ENCODE data around the gene SCN5A. TPM values are rescaled to one million over a fixed set of nuclear protein-coding genes. Genes with fewer than 3 reads are reported as not detected.

SCN5A gene
- total and polyA plus RNA-seq, 3 donors from 2014 or later: 0.63 to 0.99 (median 0.73) TPM

- 8 to 14% methylated on average over 5 of the region's 5 CpGs for WGBS, 2 donors
- no peaks in the 10 kb centered on the region for H3K9me3 ChIP-seq
- H3K27ac ChIP-seq: no peak overlapping the region
- H3K36me3 ChIP-seq (ENCODE audit: low read depth, missing control alignments): no peaks in the 10 kb centered on the region
- intact Hi-C loops (cut with DNase I; ENCODE audit: low total_unique reads): loop anchor here (10.0 kb wide), 1 partner anchor 133 kb away; no protein-coding TSS in a partner anchor
- H3K27me3 ChIP-seq: no peaks in the 10 kb centered on the region
- H3K4me1 ChIP-seq: no peaks in the 10 kb centered on the region
- peak; percentile 85 for DNase-seq
- TF ChIP-seq POLR2A (IDR thresholded peaks at IDR 0.05) (no peak), CTCF (IDR thresholded peaks at IDR 0.05) (peak; percentile 78 to 96 (median 90))
- H3K4me3 ChIP-seq: no peak overlapping the region
Measured at GRCh38 chr3:38521391-38521987, 128.0 kb downstream of the SCN5A start.

- no peak overlapping the region for H3K27ac ChIP-seq
- intact Hi-C loops (cut with DNase I; ENCODE audit: low total_unique reads): loop anchor here (10.0 kb wide), 1 partner anchor 135 kb away; no protein-coding TSS in a partner anchor
- no peak overlapping the region for H3K4me3 ChIP-seq
- 60 to 68% methylated on average over 5 of the region's 5 CpGs for WGBS, 2 donors
- no peaks in the 10 kb centered on the region for H3K36me3 ChIP-seq (ENCODE audit: low read depth, missing control alignments)
- H3K4me1 ChIP-seq: no peaks in the 10 kb centered on the region
- no peak for TF ChIP-seq CTCF (IDR thresholded peaks at IDR 0.05)
- no peak for TF ChIP-seq POLR2A (IDR thresholded peaks at IDR 0.05)
- no peaks in the 10 kb centered on the region for H3K27me3 ChIP-seq
- DNase-seq: no peak
- no peaks in the 10 kb centered on the region for H3K9me3 ChIP-seq
Measured at GRCh38 chr3:38519651-38520050, 129.8 kb downstream of the SCN5A start.

- 88 to 89% methylated on average over 1 of the region's 1 CpG for WGBS, 2 donors
- no peaks in the 10 kb centered on the region for H3K4me1 ChIP-seq
- no peaks in the 10 kb centered on the region for H3K36me3 ChIP-seq (ENCODE audit: low read depth, missing control alignments)
- no peak for TF ChIP-seq POLR2A (IDR thresholded peaks at IDR 0.05)
- TF ChIP-seq CTCF (IDR thresholded peaks at IDR 0.05): no peak
- intact Hi-C loops (cut with DNase I; ENCODE audit: low total_unique reads): no loop called here
- no peak for DNase-seq
- H3K27me3 ChIP-seq: no peaks in the 10 kb centered on the region
- no peaks in the 10 kb centered on the region for H3K9me3 ChIP-seq
- no peak overlapping the region for H3K4me3 ChIP-seq
- H3K27ac ChIP-seq: no peak overlapping the region
Measured at GRCh38 chr3:38519000-38519399, 130.5 kb downstream of the SCN5A start.

- 46 to 100% methylated on average over 1 of the region's 1 CpG for WGBS, 2 donors
- DNase-seq: no peak
- no peaks in the 10 kb centered on the region for H3K36me3 ChIP-seq (ENCODE audit: low read depth, missing control alignments)
- intact Hi-C loops (cut with DNase I; ENCODE audit: low total_unique reads): no loop called here
- no peaks in the 10 kb centered on the region for H3K9me3 ChIP-seq
- no peak overlapping the region for H3K27ac ChIP-seq
- no peak overlapping the region for H3K4me3 ChIP-seq
- no peaks in the 10 kb centered on the region for H3K27me3 ChIP-seq
- no peak for TF ChIP-seq POLR2A (IDR thresholded peaks at IDR 0.05)
- TF ChIP-seq CTCF (IDR thresholded peaks at IDR 0.05): no peak
- H3K4me1 ChIP-seq: no peaks in the 10 kb centered on the region
Measured at GRCh38 chr3:38516669-38517068, 132.8 kb downstream of the SCN5A start.

GRCh38 chr3:38515367-38515766, 134.1 kb downstream of the SCN5A start:
- WGBS, 2 donors: 86 to 96% methylated on average over 3 to 7 of the region's 7 CpGs

More at GRCh38 chr3:38515367-38515766, 134.1 kb downstream of the SCN5A start:
- Histone ChIP-seq H3K27me3 (no peaks in the 10 kb centered on the region), H3K4me3 (no peak overlapping the region), H3K27ac (no peak overlapping the region), H3K36me3 (ENCODE audit: low read depth, missing control alignments) (no peaks in the 10 kb centered on the region), H3K4me1 (no peaks in the 10 kb centered on the region), H3K9me3 (no peaks in the 10 kb centered on the region)
- intact Hi-C loops (cut with DNase I; ENCODE audit: low total_unique reads): no loop called here
- DNase-seq: no peak
- no peak for TF ChIP-seq POLR2A (IDR thresholded peaks at IDR 0.05)
- no peak for TF ChIP-seq CTCF (IDR thresholded peaks at IDR 0.05)
